ENCODE measurements around the gene FAM110D. TPM values are rescaled to one million over a fixed set of nuclear protein-coding genes. Genes with fewer than 3 reads are reported as not detected.

FAM110D gene
- total and polyA plus RNA-seq, 7 donors, result 1.2 to 2.9 (median 1.4) TPM

DNA sequence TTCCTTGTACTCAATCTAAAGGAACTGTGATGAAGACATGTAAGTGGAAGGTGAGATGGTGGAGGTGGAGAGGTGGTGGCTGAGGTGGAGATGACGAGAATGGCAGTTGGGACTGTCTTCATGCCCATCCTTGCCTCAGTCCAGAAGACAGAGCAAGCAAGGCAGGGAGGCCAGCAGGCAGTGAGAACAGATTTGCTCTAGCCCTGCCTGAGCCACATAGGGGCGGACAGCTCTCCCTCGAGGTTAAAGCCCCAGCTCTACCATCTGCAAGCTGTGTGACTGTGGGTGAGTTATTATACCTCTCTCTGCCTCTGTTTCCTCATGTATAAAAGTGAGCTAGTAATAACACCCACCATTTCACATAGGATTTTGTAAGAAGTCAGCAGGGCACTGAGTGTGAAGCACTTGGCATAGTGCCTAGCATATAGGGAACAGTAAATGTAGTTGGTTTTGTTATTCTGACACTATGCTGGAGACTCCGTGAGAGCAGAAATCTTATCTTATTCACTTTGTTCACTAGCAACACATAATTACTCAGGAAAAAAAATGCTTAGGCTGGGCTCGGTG, 4.8 kb upstream of the FAM110D start:
- no peaks in the 10 kb centered on the region for H3K9me3 ChIP-seq
- intact Hi-C loops (cut with DNase I), result no loop called here
- H3K27me3 ChIP-seq (ENCODE audit: insufficient read depth in 3 of 3, low read length in 2 of 3), result no peaks in the 10 kb centered on the region
- H3K27ac ChIP-seq, result no peak overlapping the region
- ATAC-seq (no peak), DNase-seq (no peak)
- H3K4me3 ChIP-seq, result no peak overlapping the region
- no peaks in the 10 kb centered on the region for H3K4me1 ChIP-seq
- TF ChIP-seq, protein P1, sequence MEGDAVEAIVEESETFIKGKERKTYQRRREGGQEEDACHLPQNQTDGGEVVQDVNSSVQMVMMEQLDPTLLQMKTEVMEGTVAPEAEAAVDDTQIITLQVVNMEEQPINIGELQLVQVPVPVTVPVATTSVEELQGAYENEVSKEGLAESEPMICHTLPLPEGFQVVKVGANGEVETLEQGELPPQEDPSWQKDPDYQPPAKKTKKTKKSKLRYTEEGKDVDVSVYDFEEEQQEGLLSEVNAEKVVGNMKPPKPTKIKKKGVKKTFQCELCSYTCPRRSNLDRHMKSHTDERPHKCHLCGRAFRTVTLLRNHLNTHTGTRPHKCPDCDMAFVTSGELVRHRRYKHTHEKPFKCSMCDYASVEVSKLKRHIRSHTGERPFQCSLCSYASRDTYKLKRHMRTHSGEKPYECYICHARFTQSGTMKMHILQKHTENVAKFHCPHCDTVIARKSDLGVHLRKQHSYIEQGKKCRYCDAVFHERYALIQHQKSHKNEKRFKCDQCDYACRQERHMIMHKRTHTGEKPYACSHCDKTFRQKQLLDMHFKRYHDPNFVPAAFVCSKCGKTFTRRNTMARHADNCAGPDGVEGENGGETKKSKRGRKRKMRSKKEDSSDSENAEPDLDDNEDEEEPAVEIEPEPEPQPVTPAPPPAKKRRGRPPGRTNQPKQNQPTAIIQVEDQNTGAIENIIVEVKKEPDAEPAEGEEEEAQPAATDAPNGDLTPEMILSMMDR (IDR thresholded peaks at IDR 0.05), result no peak
- H3K36me3 ChIP-seq (ENCODE audit: insufficient read depth in 1 of 2, low read depth in 1 of 2), result no peaks in the 10 kb centered on the region
- 60 to 69% (median 61%) methylated on average over 5 of the region's 5 CpGs for WGBS, 3 donors

DNA sequence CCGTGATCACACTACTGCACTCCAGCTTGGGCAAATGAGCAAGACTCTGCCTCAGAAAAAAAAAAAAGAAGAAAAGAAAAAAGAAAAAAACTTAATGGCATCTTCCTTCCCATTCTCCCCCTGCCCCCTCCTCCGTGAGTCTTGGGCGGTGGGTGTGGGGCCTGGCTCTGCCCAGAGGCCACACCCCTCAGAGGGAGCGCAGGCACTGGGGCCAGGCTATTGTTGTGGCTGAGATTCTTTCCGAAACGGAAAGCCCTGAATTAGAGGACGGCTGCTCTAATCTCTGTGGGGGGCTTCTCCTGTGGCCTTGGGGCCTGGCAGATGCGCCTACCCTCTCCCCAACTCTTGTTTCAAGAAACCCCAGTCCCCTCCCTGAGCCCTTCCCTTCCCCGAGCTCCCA, 4.1 kb upstream of the FAM110D start:
- Histone ChIP-seq H3K9me3 (no peaks in the 10 kb centered on the region), H3K4me1 (no peaks in the 10 kb centered on the region), H3K36me3 (ENCODE audit: insufficient read depth in 1 of 2, low read depth in 1 of 2) (no peaks in the 10 kb centered on the region), H3K27me3 (ENCODE audit: insufficient read depth in 3 of 3, low read length in 2 of 3) (no peaks in the 10 kb centered on the region), H3K4me3 (no peak overlapping the region), H3K27ac (no peak overlapping the region)
- ATAC-seq, result no peak
- intact Hi-C loops (cut with DNase I), result no loop called here
- no peak for DNase-seq
- TF ChIP-seq, protein P1 (IDR thresholded peaks at IDR 0.05), result no peak
- WGBS, 3 donors, result 52 to 71% (median 55%) methylated on average over 9 of the region's 9 CpGs

DNA sequence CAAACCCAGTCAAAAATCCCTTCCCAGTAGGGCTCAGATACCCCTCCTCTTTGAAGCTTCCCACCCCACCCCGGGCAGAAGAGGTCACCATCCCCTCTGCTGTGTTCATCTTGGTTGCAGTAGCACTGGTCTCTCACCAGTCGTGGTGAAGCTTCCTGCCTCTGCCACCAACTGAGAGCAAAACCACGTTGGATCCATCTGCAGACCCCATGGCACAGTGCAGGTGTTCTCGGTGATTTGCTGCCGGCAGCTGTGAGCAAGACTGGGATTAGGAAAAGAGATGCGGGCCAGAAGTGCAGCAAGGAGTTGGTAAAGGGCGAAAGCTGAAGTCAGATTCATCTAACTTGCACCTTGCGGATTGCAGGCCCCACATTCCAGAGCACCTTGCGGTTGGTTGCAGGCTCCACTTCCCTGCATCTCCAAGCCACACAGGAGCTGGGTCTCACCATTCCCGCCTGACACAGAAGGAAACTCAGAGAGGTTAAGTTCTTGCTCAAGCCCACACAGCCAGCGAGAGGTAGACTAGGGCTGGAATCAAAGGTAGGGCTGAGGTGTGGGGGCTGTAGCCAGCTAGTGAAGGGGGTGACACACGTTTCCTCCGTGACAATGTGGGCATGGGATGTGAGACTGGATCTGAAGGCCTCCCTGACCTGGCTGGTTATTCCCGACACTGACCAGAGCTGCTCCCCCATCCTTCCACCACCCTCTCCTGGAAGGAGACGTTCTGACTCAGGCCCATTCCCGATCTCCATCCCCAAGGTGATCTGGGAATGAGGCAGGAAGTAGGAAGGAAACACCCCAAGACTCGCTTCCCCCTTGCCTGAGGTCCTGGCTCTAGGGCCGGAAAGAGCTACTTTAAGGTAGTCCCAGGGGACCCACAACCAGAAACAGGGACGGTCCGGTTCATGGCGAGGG, 3.3 kb upstream of the FAM110D start:
- H3K9me3 ChIP-seq, result no peaks in the 10 kb centered on the region
- WGBS, 3 donors, result 52 to 60% (median 53%) methylated on average over 21 of the region's 21 CpGs
- peak overlapping the region; percentile 37 for H3K4me3 ChIP-seq
- H3K27ac ChIP-seq, result no peak overlapping the region
- intact Hi-C loops (cut with DNase I), result no loop called here
- no peaks in the 10 kb centered on the region for H3K4me1 ChIP-seq
- TF ChIP-seq, protein P1 (IDR thresholded peaks at IDR 0.05), result no peak
- no peak for DNase-seq
- ATAC-seq, result no peak
- no peaks in the 10 kb centered on the region for H3K27me3 ChIP-seq (ENCODE audit: insufficient read depth in 3 of 3, low read length in 2 of 3)
- no peaks in the 10 kb centered on the region for H3K36me3 ChIP-seq (ENCODE audit: insufficient read depth in 1 of 2, low read depth in 1 of 2)

DNA sequence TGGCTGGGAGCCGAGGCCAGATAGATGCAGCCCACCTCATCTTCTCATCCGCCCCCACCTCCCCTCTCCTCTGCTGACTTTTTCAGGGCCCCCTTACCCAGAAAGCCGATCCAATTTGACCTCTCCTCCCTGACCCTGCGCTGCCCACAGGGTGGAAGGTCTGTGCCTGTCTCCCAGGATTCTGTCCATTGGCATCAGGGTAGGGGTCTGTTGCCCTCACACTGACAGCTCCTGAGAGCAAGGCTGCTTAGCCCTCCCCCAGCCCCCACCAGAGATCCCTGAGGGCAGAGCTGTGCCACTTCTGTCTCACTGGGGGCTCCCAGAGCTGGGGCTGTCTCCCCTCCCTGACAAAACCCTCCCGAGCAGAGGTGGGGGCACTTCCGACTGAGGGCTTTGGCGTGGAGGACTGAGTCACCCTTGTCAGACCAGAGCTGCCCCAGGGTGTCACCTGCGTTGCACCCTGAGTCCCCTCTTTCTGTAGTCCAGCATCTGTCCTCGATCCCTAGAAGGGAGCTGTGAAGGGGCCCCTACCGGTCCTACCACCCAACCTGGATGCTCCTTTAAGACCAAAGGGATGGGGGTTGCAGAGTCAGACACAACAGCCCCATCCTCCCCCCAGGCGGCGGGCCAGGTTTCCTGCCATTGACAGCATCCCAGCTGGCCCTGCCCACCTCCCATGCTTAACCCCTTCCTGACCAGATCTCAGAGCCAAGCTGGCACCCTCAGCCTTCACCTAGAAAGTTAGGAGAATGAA, 2.4 kb upstream of the FAM110D start:
- DNase-seq (peak in 1 of 2 donors; percentile 34), ATAC-seq (no peak)
- TF ChIP-seq, protein P1 (IDR thresholded peaks at IDR 0.05), result no peak
- no peaks in the 10 kb centered on the region for H3K27me3 ChIP-seq (ENCODE audit: insufficient read depth in 3 of 3, low read length in 2 of 3)
- H3K4me1 ChIP-seq, result peaks cover 6% of the 10 kb centered on the region
- WGBS, 3 donors, result 28 to 38% (median 32%) methylated on average over 9 to 12 of the region's 12 CpGs
- H3K4me3 ChIP-seq, result peak overlapping the region; percentile 37
- intact Hi-C loops (cut with DNase I), result no loop called here
- H3K27ac ChIP-seq, result no peak overlapping the region
- no peaks in the 10 kb centered on the region for H3K9me3 ChIP-seq
- no peaks in the 10 kb centered on the region for H3K36me3 ChIP-seq (ENCODE audit: insufficient read depth in 1 of 2, low read depth in 1 of 2)

Data from psoas muscle (tissue), 8 donors.